H9 (cell line): Measurements from ENCODE around the gene RELL1. TPM values are rescaled to one million over a fixed set of nuclear protein-coding genes. Genes with fewer than 3 reads are reported as not detected.

Experiments
- DNase-seq: peaks from one replicate; pipeline ENCODE4 v3.0.0-alpha.2; 2017
- H2AFZ ChIP-seq: one replicate; pipeline ENCODE4 v1.6.1; 2013; ENCODE audit warnings: mild to moderate bottlenecking, low read length, control low read depth, moderate library complexity
- H2AK5ac ChIP-seq: 2 replicates; pipeline ENCODE4 v1.6.1; 2013; ENCODE audit warnings: low read length, control low read depth, mixed read lengths; ENCODE audit not compliant: insufficient read length
- H2BK120ac ChIP-seq: one replicate; pipeline ENCODE4 v1.6.1; 2013; ENCODE audit warnings: low read depth, mild to moderate bottlenecking, low read length, control low read depth, inconsistent platforms; ENCODE audit not compliant: poor library complexity, severe bottlenecking
- H2BK12ac ChIP-seq: 2 replicates; pipeline ENCODE4 v1.6.1; 2013; ENCODE audit warnings: low read length, control low read depth, mixed read lengths, low read depth; ENCODE audit not compliant: insufficient read length
- H2BK15ac ChIP-seq: 2 replicates; pipeline ENCODE4 v1.6.1; 2013; ENCODE audit warnings: low read depth, low read length, control low read depth
- H2BK20ac ChIP-seq: one replicate; pipeline ENCODE4 v1.6.1; 2013; ENCODE audit warnings: low read depth, mild to moderate bottlenecking, low read length, control low read depth, inconsistent platforms; ENCODE audit not compliant: poor library complexity, severe bottlenecking
- H2BK5ac ChIP-seq: 2 replicates; pipeline ENCODE4 v1.6.1; 2013; ENCODE audit warnings: low read length, control low read depth, mixed read lengths; ENCODE audit not compliant: insufficient read length
- H3K14ac ChIP-seq: 2 replicates; pipeline ENCODE4 v1.6.1; 2013; ENCODE audit warnings: low read length, control low read depth; ENCODE audit not compliant: insufficient read depth
- H3K18ac ChIP-seq: 2 replicates; pipeline ENCODE4 v1.6.1; 2013; ENCODE audit warnings: low read depth, mild to moderate bottlenecking, mixed read lengths, low read length, control low read depth; ENCODE audit not compliant: insufficient read length
- H3K23ac ChIP-seq: 2 replicates; pipeline ENCODE4 v1.6.1; 2013; ENCODE audit warnings: low read length, control low read depth, mixed read lengths, low read depth; ENCODE audit not compliant: insufficient read length
- H3K23me2 ChIP-seq: 2 replicates; pipeline ENCODE4 v1.6.1; 2013; ENCODE audit warnings: low read depth, mild to moderate bottlenecking, mixed read lengths, low read length, control low read depth; ENCODE audit not compliant: insufficient read length, poor library complexity, severe bottlenecking
- H3K27ac ChIP-seq: 2 replicates; pipeline ENCODE4 v1.5.1; 2013; ENCODE audit warnings: low read length, control low read depth, mixed read lengths, low read depth; ENCODE audit not compliant: insufficient read length
- H3K27me3 ChIP-seq: 2 replicates; pipeline ENCODE4 v1.6.1; 2013; ENCODE audit warnings: low read length, control low read depth, inconsistent platforms; ENCODE audit not compliant: insufficient read depth
- H3K4ac ChIP-seq: 2 replicates; pipeline ENCODE4 v1.6.1; 2013; ENCODE audit warnings: low read depth, mild to moderate bottlenecking, control low read depth, inconsistent platforms, low read length, moderate library complexity
- H3K4me1 ChIP-seq: 2 replicates; pipeline ENCODE4 v1.6.1; 2013; ENCODE audit warnings: low read length, control low read depth, inconsistent platforms; ENCODE audit not compliant: insufficient read depth
- H3K4me2 ChIP-seq: 2 replicates; pipeline ENCODE4 v1.6.1; 2013; ENCODE audit warnings: low read length, control low read depth, mixed read lengths; ENCODE audit not compliant: insufficient read length, insufficient read depth
- H3K56ac ChIP-seq: 2 replicates; pipeline ENCODE4 v1.6.1; 2013; ENCODE audit warnings: low read depth, mild to moderate bottlenecking, mixed read lengths, low read length, control low read depth; ENCODE audit not compliant: insufficient read length
- H3K79me1 ChIP-seq: 2 replicates; pipeline ENCODE4 v1.6.1; 2013; ENCODE audit warnings: low read depth, mild to moderate bottlenecking, moderate library complexity, low read length, control low read depth, inconsistent platforms; ENCODE audit not compliant: insufficient read depth, poor library complexity, severe bottlenecking
- H3K79me2 ChIP-seq: 2 replicates; pipeline ENCODE4 v1.6.1; 2013; ENCODE audit warnings: low read length, control low read depth, inconsistent platforms; ENCODE audit not compliant: insufficient read depth
- H3K9ac ChIP-seq: 2 replicates; pipeline ENCODE4 v1.6.1; 2013; ENCODE audit warnings: low read length, control low read depth, mixed read lengths; ENCODE audit not compliant: insufficient read length; ENCODE audit errors: extremely low read depth
- H3K9me3 ChIP-seq: one replicate; pipeline ENCODE4 v1.6.1; 2013; ENCODE audit warnings: low read depth, low read length, inconsistent platforms; ENCODE audit not compliant: control insufficient read depth
- H3T11ph ChIP-seq: one replicate; pipeline ENCODE4 v1.6.1; 2013; ENCODE audit warnings: mild to moderate bottlenecking, low read length, control low read depth, inconsistent platforms
- H4K20me1 ChIP-seq: one replicate; pipeline ENCODE4 v1.6.1; 2013; ENCODE audit not compliant: control insufficient read depth, insufficient read length, insufficient read depth
- H4K5ac ChIP-seq: 2 replicates; pipeline ENCODE4 v1.6.1; 2013; ENCODE audit warnings: low read depth, mild to moderate bottlenecking, mixed read lengths, low read length, control low read depth; ENCODE audit not compliant: insufficient read length
- H4K8ac ChIP-seq: replicated peaks from 2 replicates; pipeline ENCODE4 v1.6.1; 2013; ENCODE audit warnings: low read length, control low read depth, mixed read lengths, low read depth; ENCODE audit not compliant: insufficient read length
- H4K91ac ChIP-seq: 2 replicates; pipeline ENCODE4 v1.6.1; 2013; ENCODE audit warnings: low read depth, mild to moderate bottlenecking, moderate library complexity, mixed read lengths, low read length, control low read depth; ENCODE audit not compliant: insufficient read length
- H3K27ac Mint-ChIP-seq, 3 experiments: 2 replicates in 2 of 3; 3 replicates in 1 of 3; pipeline ENCODE4 v1.8.0; 2020 to 2021; ENCODE audit warnings: mixed read lengths in 3 of 3, mild to moderate bottlenecking in 1 of 3, moderate library complexity in 1 of 3
- H3K27me3 Mint-ChIP-seq: 2 replicates; pipeline ENCODE4 v1.8.0; 2021; ENCODE audit warnings: low read depth, mild to moderate bottlenecking, moderate library complexity, mixed read lengths
- H3K36me3 Mint-ChIP-seq, 3 experiments: 2 replicates in 2 of 3; 3 replicates in 1 of 3; pipeline ENCODE4 v1.8.0; 2020 to 2021; ENCODE audit warnings: low read depth in 3 of 3, mixed read lengths in 3 of 3; ENCODE audit not compliant: insufficient read depth in 1 of 3
- H3K4me1 Mint-ChIP-seq, 2 experiments: 2 replicates each; pipeline ENCODE4 v1.8.0; 2020; ENCODE audit warnings: mixed read lengths in 2 of 2
- H3K4me3 Mint-ChIP-seq, 2 experiments: 2 replicates in 1 of 2; 3 replicates in 1 of 2; pipeline ENCODE4 v1.8.0; 2020 to 2021; ENCODE audit warnings: mild to moderate bottlenecking in 2 of 2, mixed read lengths in 2 of 2, moderate library complexity in 1 of 2
- H3K9me3 Mint-ChIP-seq, 2 experiments: 2 replicates in 1 of 2; 3 replicates in 1 of 2; pipeline ENCODE4 v1.8.0; 2020; ENCODE audit warnings: mild to moderate bottlenecking in 2 of 2, mixed read lengths in 2 of 2, moderate library complexity in 1 of 2
- WGBS: extraction: QIAGEN DNeasy Blood & Tissue Kit; methylation state at CpG from one replicate; pipeline ENCODE4 v1.1.7; 2013; ENCODE audit warnings: missing lambda C conversion rate, low lambda C conversion rate, mixed read lengths; ENCODE audit not compliant: insufficient read length; ENCODE audit errors: extremely low coverage; 5-methylcytosine and 5-hydroxymethylcytosine counted together
- total RNA-seq: library from RNA; stranded (reverse); gene quantifications from 2 replicates; pipeline ENCODE4 v1.2.1, GENCODE V29; 2021
- TF ChIP-seq, protein P1 (sequence below): fragments of 200-600 bp; sonication (generic); conservative IDR thresholded peaks from 3 replicates; pipeline ENCODE4 v1.8.0; 2021; ENCODE audit warnings: antibody characterized with exemption, mild to moderate bottlenecking

Gene RELL1
- total RNA-seq, 1 experiment from 2014 or later: 10.8 TPM

DNA sequence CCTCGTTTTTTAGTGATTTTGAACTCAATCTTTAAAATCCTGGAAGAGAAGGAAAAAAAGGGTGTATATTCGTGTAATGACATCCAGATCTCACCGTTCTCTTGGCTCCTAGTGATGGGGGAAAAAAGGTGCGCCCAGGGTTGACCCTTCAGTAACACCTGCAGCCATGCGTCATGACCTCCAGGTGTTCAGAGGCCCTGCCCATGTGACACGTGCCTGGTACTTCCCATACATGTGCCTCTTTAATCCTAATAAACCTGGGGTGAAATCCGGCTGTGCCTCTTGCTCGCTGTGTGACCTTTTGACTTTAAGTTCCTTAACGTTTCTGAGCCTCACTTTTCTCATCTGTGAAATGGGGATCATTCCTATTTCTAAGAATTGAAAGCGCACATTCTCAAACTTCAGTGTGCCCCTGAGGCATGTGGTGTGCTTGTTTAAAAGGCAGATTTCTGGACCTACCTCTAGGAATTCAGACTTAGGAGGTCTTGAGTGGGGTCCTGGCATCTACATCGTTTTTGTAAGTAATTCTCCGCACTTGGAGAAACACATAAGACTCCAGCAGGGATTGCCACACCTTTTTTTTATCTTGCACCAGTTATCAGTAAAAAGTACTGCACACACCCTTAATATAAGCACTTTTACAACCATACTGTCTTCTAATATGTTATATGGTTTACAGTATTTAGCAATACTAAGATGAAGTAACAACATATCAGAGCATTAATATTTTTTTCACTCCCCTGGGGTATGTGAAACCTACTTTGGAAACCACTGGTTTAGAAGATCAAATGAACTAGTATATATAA, 90.1 kb downstream of the RELL1 start:
- no peak overlapping the region for H2BK12ac ChIP-seq
- no peak overlapping the region for H2BK20ac ChIP-seq
- H3K9ac ChIP-seq: no peak overlapping the region
- no peaks in the 10 kb centered on the region for H3K79me1 ChIP-seq
- no peak overlapping the region for H2AK5ac ChIP-seq
- no peaks in the 10 kb centered on the region for H3K79me2 ChIP-seq
- Mint-ChIP-seq H3K36me3 (no peaks in the 10 kb centered on the region), H3K27ac (no peak overlapping the region; a peak in 1 of 7 replicates), H3K4me1 (peaks cover 10% of the 10 kb centered on the region in 2 experiments), H3K27me3 (no peaks in the 10 kb centered on the region), H3K9me3 (no peaks in the 10 kb centered on the region), H3K4me3 (no peak overlapping the region)
- no peak overlapping the region for H3K23ac ChIP-seq
- no peaks in the 10 kb centered on the region for H3K9me3 ChIP-seq
- H2BK5ac ChIP-seq: no peak overlapping the region
- H2BK120ac ChIP-seq: no peak overlapping the region
- H3K18ac ChIP-seq: no peak overlapping the region
- H3K4ac ChIP-seq: no peak overlapping the region
- no peaks in the 10 kb centered on the region for H3K27me3 ChIP-seq
- no peak overlapping the region for H3K4me2 ChIP-seq
- H4K91ac ChIP-seq: no peak overlapping the region
- no CpG with 5 or more reads among the region's 12 CpGs for WGBS
- H3T11ph ChIP-seq: no peak overlapping the region
- H4K20me1 ChIP-seq: no peaks in the 10 kb centered on the region
- TF ChIP-seq, protein P1, sequence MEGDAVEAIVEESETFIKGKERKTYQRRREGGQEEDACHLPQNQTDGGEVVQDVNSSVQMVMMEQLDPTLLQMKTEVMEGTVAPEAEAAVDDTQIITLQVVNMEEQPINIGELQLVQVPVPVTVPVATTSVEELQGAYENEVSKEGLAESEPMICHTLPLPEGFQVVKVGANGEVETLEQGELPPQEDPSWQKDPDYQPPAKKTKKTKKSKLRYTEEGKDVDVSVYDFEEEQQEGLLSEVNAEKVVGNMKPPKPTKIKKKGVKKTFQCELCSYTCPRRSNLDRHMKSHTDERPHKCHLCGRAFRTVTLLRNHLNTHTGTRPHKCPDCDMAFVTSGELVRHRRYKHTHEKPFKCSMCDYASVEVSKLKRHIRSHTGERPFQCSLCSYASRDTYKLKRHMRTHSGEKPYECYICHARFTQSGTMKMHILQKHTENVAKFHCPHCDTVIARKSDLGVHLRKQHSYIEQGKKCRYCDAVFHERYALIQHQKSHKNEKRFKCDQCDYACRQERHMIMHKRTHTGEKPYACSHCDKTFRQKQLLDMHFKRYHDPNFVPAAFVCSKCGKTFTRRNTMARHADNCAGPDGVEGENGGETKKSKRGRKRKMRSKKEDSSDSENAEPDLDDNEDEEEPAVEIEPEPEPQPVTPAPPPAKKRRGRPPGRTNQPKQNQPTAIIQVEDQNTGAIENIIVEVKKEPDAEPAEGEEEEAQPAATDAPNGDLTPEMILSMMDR: no peak
- H3K27ac ChIP-seq: no peak overlapping the region
- no peaks in the 10 kb centered on the region for H3K23me2 ChIP-seq
- H3K56ac ChIP-seq: no peak overlapping the region
- H4K8ac ChIP-seq: no peak overlapping the region
- H2BK15ac ChIP-seq: no peak overlapping the region
- H3K14ac ChIP-seq: no peak overlapping the region
- DNase-seq: no peak
- no peak overlapping the region for H4K5ac ChIP-seq
- H3K4me1 ChIP-seq: peaks cover 4% of the 10 kb centered on the region; the same call in 1 of the 2 replicates
- H2AFZ ChIP-seq: no peak overlapping the region
